KG1 (cell line): ENCODE data around the gene RPS6KA3.
A peak's percentile ranks its signal among the peaks of the same experiment; 100 is the strongest.

Experiments used
- DNase-seq: peaks from one replicate; lab custom pipeline; 2025; lab: John Stamatoyannopoulos, UW

The RPS6KA3 gene

DNA sequence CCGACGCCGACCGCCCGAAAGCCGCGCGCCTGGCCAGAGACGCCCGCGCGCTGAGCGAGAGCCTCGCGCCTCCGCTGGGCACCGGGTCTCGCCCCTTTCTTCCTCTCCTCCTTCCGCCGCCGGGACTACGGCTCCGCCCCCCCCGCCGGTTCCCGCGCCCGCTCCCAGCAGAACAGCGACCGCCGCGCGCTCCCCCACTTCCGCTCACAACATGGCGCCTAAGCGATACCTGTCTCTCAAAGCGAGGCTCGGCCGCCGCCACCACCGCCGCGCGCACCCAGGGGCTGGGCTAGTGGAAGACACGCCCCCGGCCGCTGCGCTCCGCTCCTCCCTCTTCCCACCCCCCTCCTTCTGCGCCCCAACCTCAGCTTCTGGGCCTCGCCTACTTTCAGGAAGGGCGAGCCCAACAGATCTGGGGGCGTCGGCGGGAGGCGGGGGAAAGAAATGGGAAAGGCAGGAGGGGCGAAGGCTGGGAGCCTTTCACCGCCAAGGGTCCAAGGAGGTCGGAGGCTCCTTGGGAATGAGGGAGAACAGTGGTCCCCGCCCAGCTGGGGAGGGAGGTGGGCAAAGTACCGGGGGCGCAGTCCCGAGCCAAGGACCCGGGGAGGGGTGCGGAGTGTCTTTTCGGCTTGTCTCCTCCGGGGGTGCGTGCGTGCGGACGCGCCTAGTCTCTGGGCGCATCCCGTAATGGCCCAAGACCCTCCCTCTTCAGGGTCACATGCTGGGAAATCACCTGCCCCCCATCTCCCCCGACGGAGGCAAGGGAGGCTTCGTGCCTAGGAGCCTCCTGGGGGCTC, at the start of gene RPS6KA3:
TSS of gene RPS6KA3 (minus strand) at position 100 of the 797 bp plus-strand sequence. CDS start 277 bp downstream, outside the sequence.
- peak; percentile 64 for DNase-seq

GRCh38 chrX:20315140-20315539, 48.4 kb upstream of the RPS6KA3 start:
- no peak for DNase-seq

- peak; percentile 4 for DNase-seq
Observed at GRCh38 chrX:20313899-20314298, 47.2 kb upstream of the RPS6KA3 start.

DNA sequence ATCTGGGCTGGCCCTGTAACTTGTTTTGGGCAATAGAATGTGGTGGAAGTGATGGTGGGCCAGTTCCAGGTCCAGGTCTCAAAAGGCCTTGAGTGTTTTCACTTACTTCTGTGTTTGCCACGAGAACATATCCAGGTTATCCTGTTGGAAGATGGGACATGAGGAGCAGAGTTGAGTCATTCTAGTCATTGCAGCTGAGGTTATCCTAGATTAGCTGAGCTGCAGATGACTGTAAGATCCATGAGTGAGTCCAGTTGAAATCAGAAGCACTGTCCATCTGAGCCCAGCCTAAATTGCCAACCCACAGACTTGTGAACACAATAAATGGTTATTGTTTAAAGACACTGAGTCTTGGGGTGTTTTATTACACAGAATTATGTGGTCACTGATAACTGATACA, 45.3 kb upstream of the RPS6KA3 start:
- no peak for DNase-seq

DNA sequence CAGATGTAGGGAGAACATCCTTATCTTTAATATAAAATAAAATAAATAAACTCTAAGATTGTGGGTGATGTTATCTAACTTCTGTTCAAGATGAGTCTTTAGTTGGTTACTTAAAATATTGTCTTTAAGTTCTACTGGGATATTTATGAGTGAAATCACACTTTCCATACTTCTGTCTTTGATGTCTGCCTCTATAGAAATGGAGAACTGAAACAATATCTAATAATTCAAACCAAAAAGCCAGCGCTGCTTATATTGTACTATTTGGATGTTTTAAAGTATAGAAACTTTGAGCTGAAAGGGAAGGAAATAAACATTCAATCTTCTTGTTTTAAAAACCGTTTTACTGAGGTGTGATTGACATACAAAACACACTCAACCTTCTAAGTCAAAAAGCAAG, 44.8 kb upstream of the RPS6KA3 start:
- no peak for DNase-seq

DNA sequence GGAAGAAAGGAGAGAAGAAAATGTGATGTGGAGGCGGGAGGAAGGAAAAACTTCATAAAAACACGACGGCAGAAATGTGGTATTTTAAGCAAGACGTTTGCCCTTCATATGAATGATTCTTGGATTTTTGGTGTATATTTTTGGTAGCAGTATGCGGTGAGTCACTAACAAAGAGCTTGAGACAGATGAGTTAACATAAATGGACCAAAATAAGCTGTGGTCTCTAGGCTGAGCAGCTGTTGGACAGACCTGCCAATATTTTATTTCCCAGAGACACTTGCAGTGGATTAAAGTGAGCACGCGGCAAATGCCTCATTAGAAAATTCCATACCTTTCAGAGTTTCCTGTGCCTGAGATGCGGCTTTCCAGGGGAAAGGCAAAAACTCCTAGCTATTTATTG, 43.1 kb upstream of the RPS6KA3 start:
- DNase-seq: no peak

DNA sequence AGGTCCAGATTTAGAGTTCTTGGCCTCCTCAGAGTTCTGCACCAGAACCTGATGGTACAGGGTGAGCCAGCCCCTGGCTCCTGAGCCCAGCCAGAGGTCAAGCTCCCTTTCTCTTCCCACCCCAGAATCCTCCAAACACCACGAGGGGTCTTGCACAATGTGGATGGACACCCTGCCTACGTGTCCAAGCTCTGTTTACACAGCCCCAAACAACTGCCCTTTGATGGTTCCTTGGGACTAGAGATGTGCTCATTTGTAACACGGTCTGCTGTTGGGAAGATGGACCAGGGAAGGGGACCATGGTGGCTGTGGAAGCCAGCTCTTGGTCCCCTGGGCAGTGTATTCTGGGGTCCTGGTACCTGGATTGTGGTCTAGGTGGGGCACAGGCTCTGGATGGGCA, 40.0 kb upstream of the RPS6KA3 start:
- no peak for DNase-seq

GRCh38 chrX:20300822-20301221, 34.1 kb upstream of the RPS6KA3 start:
- DNase-seq: no peak

DNA sequence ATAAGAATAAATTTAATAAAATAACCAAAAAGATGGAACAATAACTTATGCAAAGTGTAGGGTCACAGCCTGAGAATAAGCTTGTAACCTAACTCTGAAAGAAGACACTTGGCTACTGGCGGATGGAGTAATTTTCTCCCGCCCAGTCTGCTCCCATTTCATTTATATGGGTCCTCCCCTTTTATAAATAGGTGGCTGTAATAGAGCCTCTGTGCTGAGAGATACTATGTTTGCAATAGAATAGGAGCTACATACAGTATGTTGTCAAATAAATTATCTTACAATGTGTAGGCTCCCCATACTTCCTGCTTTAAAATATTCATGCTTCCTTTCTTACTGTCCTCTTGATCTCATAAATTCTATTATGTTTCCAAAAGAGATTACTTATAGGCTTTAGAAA, 28.2 kb upstream of the RPS6KA3 start:
- DNase-seq: no peak

- no peak for DNase-seq
Observed at GRCh38 chrX:20294284-20294683, 27.6 kb upstream of the RPS6KA3 start.

DNA sequence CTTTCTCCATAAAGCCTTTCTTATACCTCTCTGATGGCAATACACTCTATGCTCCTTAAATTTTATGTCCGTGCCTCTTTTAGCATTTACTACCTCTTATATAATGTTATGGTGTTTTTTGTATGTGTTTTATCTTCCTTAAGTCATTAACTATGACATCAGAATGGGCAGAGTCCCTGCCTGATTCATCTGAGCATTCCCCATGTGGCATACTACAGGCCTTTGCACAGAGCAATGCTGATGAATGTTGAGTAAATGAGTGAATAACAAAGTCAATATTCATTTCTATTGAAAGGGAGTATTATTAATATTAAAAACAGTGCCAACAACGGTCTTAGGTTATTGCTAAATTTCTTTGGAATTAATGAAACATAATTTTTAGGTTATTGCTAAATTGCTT, 18.8 kb upstream of the RPS6KA3 start:
- no peak for DNase-seq

DNA sequence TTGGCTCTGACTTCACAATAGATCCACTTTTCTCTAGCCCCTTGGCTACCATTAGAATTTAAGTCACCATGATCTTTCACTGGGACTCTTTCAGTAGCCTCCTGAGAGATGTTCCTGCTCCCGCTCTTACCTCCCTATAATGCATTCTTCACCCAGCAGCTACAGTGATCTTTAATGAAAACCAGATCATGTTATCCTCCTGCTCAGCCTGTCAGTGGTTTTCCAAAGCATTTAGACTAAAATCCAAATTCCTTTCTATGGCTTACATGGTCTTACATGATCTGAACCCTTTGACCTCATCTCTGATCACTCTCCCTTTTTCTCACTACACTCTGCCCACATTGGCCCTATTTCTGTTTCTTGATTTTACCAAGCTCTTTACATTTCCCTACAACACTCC, 18.3 kb upstream of the RPS6KA3 start:
- DNase-seq: no peak

DNA sequence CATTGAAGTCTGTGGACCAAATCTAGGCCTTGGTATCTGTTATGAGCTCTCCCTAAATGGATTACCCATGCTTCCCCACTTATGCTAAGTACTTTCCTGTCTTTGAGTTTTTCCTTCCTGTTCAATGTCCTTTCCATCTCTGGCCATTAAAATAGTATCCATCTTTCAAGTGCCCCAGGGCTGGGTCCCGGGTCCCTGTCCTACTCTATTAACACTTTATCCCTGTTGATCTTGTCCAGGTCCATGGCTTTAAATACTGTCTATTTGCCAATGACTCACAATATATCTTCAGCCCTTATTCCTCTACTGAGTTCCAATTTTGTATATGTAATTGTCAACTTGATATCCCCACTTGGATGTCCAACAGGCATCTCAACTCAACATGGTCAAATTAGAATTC, 17.7 kb upstream of the RPS6KA3 start:
- no peak for DNase-seq

GRCh38 chrX:20280938-20281337, 14.2 kb upstream of the RPS6KA3 start:
- no peak for DNase-seq

- no peak for DNase-seq
Observed at GRCh38 chrX:20274121-20274520, 7.4 kb upstream of the RPS6KA3 start.

DNA sequence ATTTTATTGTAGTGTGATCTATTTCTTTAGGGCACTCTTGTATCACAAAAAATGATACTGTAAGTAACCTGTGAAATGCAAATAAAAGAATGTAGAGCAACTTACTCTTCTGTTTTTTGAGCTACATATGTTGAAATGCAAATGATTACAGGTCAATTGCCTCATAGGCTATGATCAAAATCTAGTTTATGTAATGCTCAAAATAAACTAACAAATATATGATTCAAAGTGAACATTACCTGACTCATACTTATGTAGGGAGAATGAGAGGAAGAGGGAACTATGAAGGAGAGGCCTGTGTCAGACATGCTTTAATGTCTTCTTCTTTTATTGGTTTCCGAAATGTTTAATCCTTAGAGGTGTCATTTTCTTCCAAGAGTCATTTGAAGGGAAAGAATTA, 5.0 kb upstream of the RPS6KA3 start:
- DNase-seq: no peak

- no peak for DNase-seq
Observed at GRCh38 chrX:20271186-20271585, 4.5 kb upstream of the RPS6KA3 start.

DNA sequence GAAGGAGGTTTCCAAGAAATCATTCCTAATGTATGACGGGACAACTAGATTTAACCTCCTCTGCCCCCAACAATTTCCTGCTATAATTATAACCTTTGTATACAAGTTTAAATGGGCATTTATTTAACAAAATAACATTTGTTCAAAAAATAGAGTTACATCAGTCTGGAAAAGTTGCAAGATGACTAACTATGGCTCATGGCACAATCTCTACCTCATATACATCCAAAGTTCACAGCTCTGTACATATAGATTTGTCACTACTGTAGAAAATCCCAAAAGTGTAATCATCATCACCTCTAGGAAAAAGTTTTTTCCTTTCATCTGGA, 3.8 kb upstream of the RPS6KA3 start:
- DNase-seq: no peak

DNA sequence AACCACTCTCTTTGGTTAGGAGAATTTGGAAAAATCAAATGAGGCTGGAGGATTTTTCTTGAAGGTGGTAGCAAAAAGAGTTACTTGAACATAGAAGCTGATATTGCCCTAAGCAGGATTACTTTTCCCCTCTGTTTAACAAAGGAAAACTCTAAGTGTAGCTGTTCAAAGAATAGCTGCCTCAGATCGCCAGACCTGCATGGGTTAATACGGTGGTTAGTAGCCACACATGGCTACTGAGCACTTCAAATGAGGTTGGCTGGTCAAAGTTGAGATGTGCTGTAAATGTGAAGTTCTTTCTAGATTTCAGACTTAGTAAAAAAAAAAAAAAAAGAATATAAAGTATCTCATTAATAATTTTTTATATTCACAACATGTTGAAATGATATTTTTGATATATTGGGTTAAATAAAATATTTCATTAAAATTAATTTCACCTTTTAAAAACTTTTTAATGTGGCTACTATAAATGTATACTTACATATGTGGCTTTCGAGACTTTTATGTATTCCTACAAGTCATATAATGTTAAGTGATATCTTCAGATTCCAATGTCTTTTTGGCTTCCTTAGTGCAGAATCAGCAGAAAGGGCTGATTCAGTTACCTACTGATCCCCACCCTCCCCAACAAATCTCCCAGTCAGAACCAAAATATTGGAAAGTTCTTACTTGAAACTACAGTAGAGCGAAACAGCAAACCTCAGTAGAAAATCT, 3.3 kb upstream of the RPS6KA3 start:
- DNase-seq: no peak

DNA sequence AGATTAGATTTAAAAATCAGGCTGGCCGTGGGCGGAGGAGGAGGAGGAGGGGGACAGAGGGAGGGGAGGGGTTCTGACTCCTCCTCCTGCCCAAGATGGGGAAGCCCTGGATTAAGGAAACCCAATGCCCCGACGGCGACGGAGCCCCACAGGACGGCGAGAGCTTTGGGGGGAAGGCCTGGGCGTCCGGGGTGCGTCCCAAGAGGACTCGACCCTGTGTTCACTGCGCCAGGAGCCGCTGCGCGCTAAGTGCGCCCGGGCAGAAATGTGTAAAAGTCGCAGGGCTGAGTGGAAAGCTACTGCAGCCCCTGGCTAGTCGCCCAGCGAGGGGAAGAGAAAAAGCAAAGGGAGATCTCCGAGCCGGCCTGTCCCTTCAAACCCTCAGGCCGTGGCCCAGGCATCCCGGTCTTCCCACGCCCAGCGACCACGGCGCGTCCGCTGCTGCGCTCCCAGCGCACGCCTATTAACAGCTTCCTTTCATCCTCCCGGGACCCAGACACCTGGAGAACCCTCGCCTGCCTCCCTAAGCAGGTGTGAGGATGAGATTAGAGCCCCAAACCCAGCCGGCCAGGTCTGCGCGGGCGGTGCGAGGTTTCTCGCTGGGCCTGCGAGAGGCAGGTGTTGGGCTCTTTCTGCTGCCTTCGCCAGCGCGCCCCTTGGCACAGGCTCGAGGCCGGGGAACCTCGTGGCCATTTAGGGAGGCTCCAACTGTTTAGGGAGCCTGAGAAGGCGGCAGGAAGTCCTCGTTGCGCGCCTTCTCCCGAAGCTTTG, 1.4 kb upstream of the RPS6KA3 start:
- no peak for DNase-seq

GRCh38 chrX:20267607-20267930, 860 bp upstream of the RPS6KA3 start:
- DNase-seq: no peak

- DNase-seq: no peak
Observed at GRCh38 chrX:20265726-20266681, 705 bp downstream of the RPS6KA3 start.
